Activated B cell treated with CpG ODN at 0.5 μM for 24 hours (primary cell): ENCODE data around the gene GSTO1. TPM values are rescaled to one million over a fixed set of nuclear protein-coding genes. Genes with fewer than 3 reads are reported as not detected.
A peak's percentile ranks its signal among the peaks of the same experiment; 100 is the strongest.

Experiments
- ATAC-seq: fragments of 200-7000 bp; cut with Tn5 transposase; one replicate; pipeline ENCODE4 v1.10.0; 2021; ENCODE audit warnings: low read depth, mild to moderate bottlenecking, moderate library complexity
- CTCF ChIA-PET: fragments of 350-600 bp; sonication (Branson Sonifier 250); formaldehyde crosslinking; loops from one replicate; lab custom pipeline; 2021; ENCODE audit warnings: antibody characterized with exemption; lab: Charles Lee
- POLR2A ChIA-PET: fragments of 350-600 bp; sonication (Branson Sonifier 250); formaldehyde crosslinking; loops from one replicate; lab custom pipeline; 2021; ENCODE audit warnings: antibody characterized with exemption; lab: Charles Lee
- DNase-seq: peaks from one replicate; pipeline ENCODE4 v3.0.0; 2022
- H3K27ac Mint-ChIP-seq: one replicate; pipeline ENCODE4 v1.8.0; 2020; ENCODE audit warnings: mixed read lengths
- H3K27me3 Mint-ChIP-seq: one replicate; pipeline ENCODE4 v1.8.0; 2021; ENCODE audit warnings: mixed read lengths
- H3K36me3 Mint-ChIP-seq: one replicate; pipeline ENCODE4 v1.8.0; 2021; ENCODE audit warnings: low read depth, mixed read lengths
- H3K4me1 Mint-ChIP-seq: one replicate; pipeline ENCODE4 v1.8.0; 2021; ENCODE audit warnings: mixed read lengths
- H3K4me3 Mint-ChIP-seq: one replicate; pipeline ENCODE4 v1.8.0; 2020; ENCODE audit warnings: mild to moderate bottlenecking, mixed read lengths
- H3K9me3 Mint-ChIP-seq: one replicate; pipeline ENCODE4 v1.8.0; 2020; ENCODE audit warnings: mixed read lengths
- CTCF ChIP-seq: fragments of 200-600 bp; IDR thresholded peaks from one replicate; pipeline ENCODE4 v1.8.0; 2022; ENCODE audit warnings: antibody characterized with exemption, mild to moderate bottlenecking
- intact Hi-C: fragments of 100-400 bp; cut with micrococcal nuclease; formaldehyde crosslinking; loops from one replicate; pipeline ENCODE4 v1.15.1; 2024
- total RNA-seq: library from RNA; stranded (reverse); gene quantifications from 2 replicates; pipeline ENCODE4 v1.2.3, GENCODE V29; 2022

Gene GSTO1
- total RNA-seq, 1 donor from 2014 or later: 43.0 TPM

DNA sequence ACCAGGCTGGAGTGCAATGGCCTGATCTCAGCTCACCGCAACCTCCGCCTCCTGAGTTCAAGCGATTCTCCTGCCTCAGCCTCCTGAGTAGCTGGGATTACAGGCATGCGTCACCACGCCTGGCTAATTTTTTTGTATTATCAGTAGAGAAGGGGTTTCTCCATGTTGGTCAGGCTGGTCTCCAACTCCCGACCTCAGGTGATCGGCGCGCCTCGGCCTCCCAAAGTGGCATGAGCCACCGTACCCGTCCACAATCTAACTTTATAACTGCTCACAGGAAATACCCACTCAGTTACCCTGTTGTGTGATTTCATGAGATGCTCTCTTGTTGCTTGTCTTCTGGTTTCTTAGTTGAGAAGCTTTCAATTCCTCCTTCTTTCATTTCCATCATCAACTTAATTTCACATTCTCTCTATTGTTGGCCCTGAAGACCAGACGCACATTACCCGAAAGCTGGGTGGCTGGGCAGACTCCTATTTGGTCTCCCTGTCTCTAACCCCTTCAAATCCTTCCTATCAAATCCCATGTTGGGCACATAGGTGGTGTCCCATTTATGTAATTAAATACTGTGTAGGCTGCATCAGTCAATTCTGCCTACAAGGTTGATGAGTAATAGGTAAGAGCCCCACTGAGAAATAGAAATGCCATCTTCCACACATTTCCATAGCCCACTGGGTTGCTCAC, 13.2 kb downstream of the GSTO1 start:
- DNase-seq (no peak), ATAC-seq (no peak)
- H3K4me3 Mint-ChIP-seq: peak overlapping the region; percentile 91
- no peaks in the 10 kb centered on the region for H3K27me3 Mint-ChIP-seq
- no peaks in the 10 kb centered on the region for H3K9me3 Mint-ChIP-seq
- peaks cover 50% of the 10 kb centered on the region for H3K36me3 Mint-ChIP-seq
- TF ChIP-seq CTCF: no peak
- H3K4me1 Mint-ChIP-seq: peaks cover 44% of the 10 kb centered on the region
- H3K27ac Mint-ChIP-seq: peak overlapping the region; percentile 95
- CTCF ChIA-PET: no interaction called here
- intact Hi-C loops: loop anchor here (1.0 to 5.0 kb wide), 3 partner anchors 70 to 350 kb away; partner anchors contain the start of genes ITPRIP, SLK and STN1
- POLR2A ChIA-PET: interaction anchor here (0.6 to 3.2 kb wide), 6 partner anchors 12 to 1623 kb away, joined by 3 to 45 read pairs (median 4); partner anchors contain the start of genes GSTO1 and SFR1

DNA sequence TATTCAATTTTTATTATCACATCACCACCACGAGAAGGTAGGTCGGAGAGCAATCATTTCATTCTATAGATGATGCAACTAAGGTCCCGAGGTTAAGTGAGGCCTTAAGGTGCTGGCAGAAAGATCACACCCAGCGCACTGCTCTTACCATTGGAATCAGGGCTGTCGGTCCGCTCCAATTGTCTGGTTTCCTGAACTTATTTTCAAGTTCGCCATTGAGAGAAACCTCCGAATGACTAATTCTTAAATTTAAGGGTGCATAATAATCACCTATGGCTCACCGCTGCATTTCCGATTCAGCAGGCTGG, 13.7 kb downstream of the GSTO1 start:
- peaks cover 44% of the 10 kb centered on the region for H3K4me1 Mint-ChIP-seq
- CTCF ChIA-PET: interaction anchor here (1.9 kb wide), 1 partner anchor 23 kb away, joined by 7 read pairs; no protein-coding TSS in a partner anchor
- POLR2A ChIA-PET: interaction anchor here (0.5 to 3.2 kb wide), 12 partner anchors 10 to 1623 kb away, joined by 3 to 45 read pairs (median 5); partner anchors contain the start of genes CFAP58, GSTO1, ITPRIP and SFR1

GRCh38 chr10:104268713-104269645, 14.3 kb downstream of the GSTO1 start, which contains the start of gene GSTO2:
TSS of gene GSTO2 (plus strand) at chr10:104269184. CDS start at chr10:104274916, 5,732 bp downstream.
- no peaks in the 10 kb centered on the region for H3K9me3 Mint-ChIP-seq
- peaks cover 1% of the 10 kb centered on the region for H3K27me3 Mint-ChIP-seq
- DNase-seq (peak; percentile 90), ATAC-seq (peak; percentile 96)
- intact Hi-C loops: loop anchor here (1.0 to 5.0 kb wide), 8 partner anchors 15 to 351 kb away; partner anchors contain the start of genes CFAP43, CFAP58, GSTO1 and ITPRIP
- H3K4me3 Mint-ChIP-seq: peak within 1 kb of the TSS; percentile 91
- H3K4me1 Mint-ChIP-seq: peaks cover 41% of the 10 kb centered on the region
- POLR2A ChIA-PET: interaction anchor here (0.5 to 3.2 kb wide), 13 partner anchors 9 to 148 kb away, joined by 3 to 45 read pairs (median 5); partner anchors contain the start of genes CFAP58, GSTO1, ITPRIP and SFR1
- CTCF ChIA-PET: interaction anchor here (1.2 to 1.9 kb wide), 2 partner anchors 23 to 82 kb away, joined by 3 to 7 read pairs; no protein-coding TSS in a partner anchor
- peak within 1 kb of the TSS; percentile 95 for H3K27ac Mint-ChIP-seq
- peaks cover 42% of the 10 kb centered on the region for H3K36me3 Mint-ChIP-seq
- no peak for TF ChIP-seq CTCF

More for the DNA sequence above, 13.7 kb downstream of the GSTO1 start:
- H3K36me3 Mint-ChIP-seq: peaks cover 47% of the 10 kb centered on the region
- DNase-seq (no peak), ATAC-seq (no peak)
- intact Hi-C loops: loop anchor here (1.0 to 5.0 kb wide), 3 partner anchors 70 to 350 kb away; partner anchors contain the start of genes ITPRIP, SLK and STN1
- H3K4me3 Mint-ChIP-seq: peak overlapping the region; percentile 91
- no peaks in the 10 kb centered on the region for H3K9me3 Mint-ChIP-seq
- H3K27ac Mint-ChIP-seq: peak overlapping the region; percentile 95
- TF ChIP-seq CTCF: no peak
- H3K27me3 Mint-ChIP-seq: no peaks in the 10 kb centered on the region

DNA sequence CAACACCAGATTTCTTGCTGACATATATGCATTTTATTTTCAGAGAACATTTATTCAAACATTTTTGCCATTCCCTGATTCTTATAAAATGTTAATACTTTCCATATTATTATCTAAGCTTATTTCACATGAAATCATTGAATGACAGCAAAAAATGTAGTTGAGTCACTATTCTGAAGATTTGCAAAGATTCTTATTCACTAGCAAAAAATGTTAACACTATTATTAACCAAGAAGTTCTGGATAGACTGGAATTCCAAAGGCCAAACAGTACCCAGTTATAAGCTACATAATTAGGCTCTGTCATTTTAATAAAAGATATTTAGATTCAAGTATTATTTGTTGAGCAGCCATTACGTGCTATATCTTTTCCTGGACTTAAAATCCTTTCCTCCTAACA, 18.6 kb downstream of the GSTO1 start:
- ChIA-PET CTCF (interaction anchor here (1.1 to 3.1 kb wide), 10 partner anchors 9 to 80 kb away, joined by 3 to 35 read pairs (median 7); partner anchors contain the start of genes CFAP43, CFAP58 and GSTO1), POLR2A (interaction anchor here (0.6 to 0.8 kb wide), 2 partner anchors 62 to 362 kb away, joined by 5 read pairs; no protein-coding TSS in a partner anchor)
- Mint-ChIP-seq H3K4me3 (no peak overlapping the region), H3K27ac (no peak overlapping the region), H3K9me3 (no peaks in the 10 kb centered on the region), H3K36me3 (peaks cover 6% of the 10 kb centered on the region), H3K27me3 (peaks cover 5% of the 10 kb centered on the region), H3K4me1 (peaks cover 14% of the 10 kb centered on the region)
- intact Hi-C loops: no loop called here
- ATAC-seq: no peak
- no peak for DNase-seq
- no peak for TF ChIP-seq CTCF
